Mononuclear cell (primary cell): ENCODE data around the gene SNX10. TPM values are rescaled to one million over a fixed set of nuclear protein-coding genes. Genes with fewer than 3 reads are reported as not detected.

ENCODE experiments used
- H3K27me3 ChIP-seq: 2 replicates; pipeline ENCODE4 v1.6.0; 2011; ENCODE audit warnings: low read length, control low read depth; ENCODE audit not compliant: insufficient read depth
- H3K4me1 ChIP-seq: 2 replicates; pipeline ENCODE4 v1.5.1; 2011; ENCODE audit warnings: mild to moderate bottlenecking, low read length, control low read depth; ENCODE audit not compliant: insufficient read depth
- H3K4me3 ChIP-seq: 2 replicates; pipeline ENCODE4 v1.5.1; 2011; ENCODE audit warnings: mild to moderate bottlenecking, low read length, moderate library complexity
- H3K9me3 ChIP-seq: 2 replicates; pipeline ENCODE4 v1.5.1; 2011; ENCODE audit warnings: low read depth, mild to moderate bottlenecking, control low read depth, low read length
- total RNA-seq: library from RNA; depleted of rRNA; stranded (reverse); fragments of >200 nt; gene quantifications from one replicate; pipeline ENCODE4 v1.2.3, GENCODE V29; 2012

The SNX10 gene
- total RNA-seq, 1 donor = 70.1 TPM

GRCh38 chr7:26409661-26410547, 118.2 kb downstream of the SNX10 start:
- Histone ChIP-seq H3K4me3 (no peak overlapping the region), H3K4me1 (no peaks in the 10 kb centered on the region), H3K9me3 (no peaks in the 10 kb centered on the region), H3K27me3 (peaks cover 3% of the 10 kb centered on the region)

GRCh38 chr7:26413007-26413691, 121.5 kb downstream of the SNX10 start:
- Histone ChIP-seq H3K27me3 (peaks cover 3% of the 10 kb centered on the region), H3K4me1 (no peaks in the 10 kb centered on the region), H3K4me3 (no peak overlapping the region), H3K9me3 (no peaks in the 10 kb centered on the region)

- Histone ChIP-seq H3K9me3 (no peaks in the 10 kb centered on the region), H3K4me3 (no peak overlapping the region), H3K4me1 (no peaks in the 10 kb centered on the region), H3K27me3 (peaks cover 3% of the 10 kb centered on the region)
These were observed 124.3 kb downstream of the SNX10 start for GRCh38 chr7:26416004-26416403.

GRCh38 chr7:26417911-26418413, 126.3 kb downstream of the SNX10 start:
- H3K9me3 ChIP-seq = no peaks in the 10 kb centered on the region
- no peak overlapping the region for H3K4me3 ChIP-seq
- no peaks in the 10 kb centered on the region for H3K27me3 ChIP-seq
- H3K4me1 ChIP-seq = no peaks in the 10 kb centered on the region

GRCh38 chr7:26419198-26419597, 127.5 kb downstream of the SNX10 start:
- no peaks in the 10 kb centered on the region for H3K27me3 ChIP-seq
- H3K4me3 ChIP-seq = no peak overlapping the region
- H3K4me1 ChIP-seq = no peaks in the 10 kb centered on the region
- H3K9me3 ChIP-seq = no peaks in the 10 kb centered on the region

GRCh38 chr7:26420422-26421019, 128.9 kb downstream of the SNX10 start:
- H3K27me3 ChIP-seq = no peaks in the 10 kb centered on the region
- no peaks in the 10 kb centered on the region for H3K9me3 ChIP-seq
- H3K4me3 ChIP-seq = no peak overlapping the region
- no peaks in the 10 kb centered on the region for H3K4me1 ChIP-seq

- H3K4me1 ChIP-seq = no peaks in the 10 kb centered on the region
These were observed 131.1 kb downstream of the SNX10 start for GRCh38 chr7:26422761-26423160.

GRCh38 chr7:26423436-26423835, 131.8 kb downstream of the SNX10 start:
- no peaks in the 10 kb centered on the region for H3K27me3 ChIP-seq
- H3K4me1 ChIP-seq = no peaks in the 10 kb centered on the region
- H3K4me3 ChIP-seq = no peak overlapping the region
- no peaks in the 10 kb centered on the region for H3K9me3 ChIP-seq

More at GRCh38 chr7:26422761-26423160, 131.1 kb downstream of the SNX10 start:
- Histone ChIP-seq H3K9me3 (no peaks in the 10 kb centered on the region), H3K27me3 (no peaks in the 10 kb centered on the region), H3K4me3 (no peak overlapping the region)

Other genes with a start within 250 kb of the SNX10 start
- 7.8 TPM for gene NFE2L3, start 139.7 kb upstream of the SNX10 start, total RNA-seq
- 240 TPM for gene HNRNPA2B1, start 91.1 kb upstream of the SNX10 start, total RNA-seq
- gene CBX3, start 90.1 kb upstream of the SNX10 start, total RNA-seq = 135 TPM